ENCODE results near the gene MEF2D.

The MEF2D gene

DNA sequence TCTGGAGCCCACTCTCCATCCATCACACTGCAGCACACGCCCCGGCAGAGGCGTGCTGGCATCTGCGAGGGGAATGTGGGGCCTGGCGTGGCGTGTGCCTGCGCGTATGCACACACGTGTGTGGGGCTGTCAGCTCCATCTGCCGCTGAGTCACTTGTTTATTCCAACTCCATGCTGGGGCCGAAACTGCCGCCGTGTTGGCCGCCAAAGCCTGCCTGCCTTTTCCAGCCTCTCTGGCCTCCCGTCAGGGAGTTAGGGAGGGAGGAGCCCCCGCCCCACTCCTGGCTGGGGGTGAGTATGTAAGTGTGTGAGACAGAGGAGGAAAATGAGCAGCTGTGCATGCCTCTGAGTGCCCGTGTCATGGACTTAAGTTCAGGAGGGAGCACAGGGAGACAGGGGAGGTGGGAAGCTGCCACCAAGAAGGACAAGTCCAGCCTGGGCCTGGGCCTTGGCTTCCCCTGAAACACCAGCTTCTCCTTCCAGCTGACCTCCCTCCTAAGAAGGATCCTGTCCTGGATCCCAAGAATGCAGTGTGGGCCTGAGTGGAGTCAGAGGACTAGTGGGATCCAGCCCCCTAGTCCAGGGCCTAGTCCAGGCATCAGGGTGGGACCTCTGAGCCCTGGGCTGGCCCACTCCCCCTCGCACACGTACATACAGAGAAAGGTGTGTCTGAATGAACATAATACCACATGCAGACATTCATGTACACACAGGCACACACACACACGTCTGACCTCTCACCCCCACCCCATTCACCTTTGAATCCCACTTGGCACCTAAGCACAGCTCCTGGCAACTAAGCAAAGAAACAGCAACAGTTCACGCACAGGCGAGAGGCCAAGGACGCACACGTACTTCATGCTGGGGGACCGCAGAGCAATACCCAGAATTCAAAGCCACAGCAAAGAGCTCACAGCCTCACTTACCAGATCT, 24.7 kb downstream of the MEF2D start:
- DNase-seq (ENCODE audit: extremely low spot score, insufficient read length, low read depth) (no peak), FAIRE-seq (no peak)

DNA sequence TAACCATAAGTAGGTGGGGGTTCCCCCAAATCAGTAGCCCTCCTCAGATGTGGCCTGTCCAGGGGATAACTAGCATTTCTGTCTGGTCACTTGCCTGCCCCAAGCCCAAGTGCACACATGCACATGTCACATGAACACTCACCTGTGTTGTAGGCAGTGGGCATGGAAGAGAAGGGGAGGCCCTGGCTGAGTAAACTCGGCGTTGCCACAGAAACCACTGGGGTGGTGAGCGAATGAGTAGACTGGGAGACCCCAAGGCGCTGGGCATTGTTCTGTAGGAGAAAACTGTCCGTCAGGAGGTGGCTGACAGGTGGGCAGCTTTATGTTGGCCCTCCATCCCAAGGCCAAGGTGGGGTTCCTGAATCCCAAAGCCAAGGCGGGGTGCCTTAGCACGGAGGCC, 25.6 kb downstream of the MEF2D start:
- FAIRE-seq, result no peak
- DNase-seq (ENCODE audit: extremely low spot score, insufficient read length, low read depth), result no peak

DNA sequence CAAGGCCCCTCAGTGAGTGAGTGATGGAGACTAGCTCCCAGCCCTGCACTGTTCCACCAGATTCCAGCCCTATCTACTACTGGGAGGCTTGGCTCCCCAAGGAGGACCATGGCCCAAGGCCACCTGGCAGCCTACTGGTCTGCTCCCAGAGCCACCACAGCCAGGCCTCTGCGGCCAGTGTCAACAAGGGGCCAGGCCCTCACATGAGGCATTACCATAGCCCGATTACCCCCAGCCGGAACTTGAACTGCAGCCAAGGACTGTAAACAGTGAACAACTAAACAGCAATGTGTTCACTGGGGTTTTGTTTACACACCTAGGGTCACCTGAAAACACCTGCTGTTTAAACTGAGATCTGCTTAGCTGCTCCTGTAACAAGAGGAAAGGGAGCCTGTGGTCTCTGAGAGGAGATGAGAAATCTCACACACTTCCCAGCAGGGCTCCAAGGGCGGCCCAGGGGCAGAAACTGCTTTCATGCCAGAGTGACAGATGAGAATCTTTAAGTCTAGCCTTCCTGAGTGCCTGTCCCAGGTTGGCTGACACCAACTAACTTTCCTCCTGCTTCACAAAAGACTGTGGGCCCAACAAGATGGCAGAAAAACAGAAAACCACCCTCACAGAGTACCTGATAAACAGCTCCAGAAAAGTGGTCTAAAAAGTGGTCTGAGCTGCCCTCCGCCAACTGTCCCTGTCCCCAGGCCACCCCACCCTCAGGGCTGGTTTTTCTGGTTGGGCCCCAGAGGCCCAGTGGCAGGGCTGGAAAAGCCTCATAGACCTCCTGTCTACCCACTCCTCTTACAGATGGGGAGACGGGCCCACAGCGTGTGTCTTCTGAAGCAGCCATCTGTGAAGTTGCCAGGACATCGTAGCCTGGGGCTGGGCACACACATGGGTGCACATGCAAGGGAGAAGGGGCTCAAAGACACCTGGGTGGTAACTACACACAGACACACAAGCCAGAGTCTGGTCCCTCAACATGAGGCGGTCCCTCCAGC, 28.8 kb downstream of the MEF2D start:
- FAIRE-seq, result no peak

DNA sequence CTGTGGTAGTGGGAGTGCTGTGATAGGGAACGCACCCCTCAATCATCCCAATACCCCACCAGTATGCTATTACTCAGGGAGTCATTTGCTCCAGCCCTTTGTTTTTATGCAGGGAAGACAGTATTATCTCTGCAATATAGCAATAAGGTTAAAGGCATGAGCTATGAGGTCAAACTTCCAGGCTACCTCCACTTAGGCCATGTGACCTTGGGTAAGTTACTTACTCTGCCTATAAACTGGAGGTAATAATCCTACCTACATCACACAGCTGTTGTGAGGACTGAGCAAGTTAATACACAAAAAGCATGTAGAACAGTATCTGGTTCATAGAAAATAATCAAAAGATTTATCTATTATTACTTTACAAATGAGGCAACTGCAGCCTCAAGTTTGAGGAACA, 30.1 kb downstream of the MEF2D start:
- FAIRE-seq (no peak), DNase-seq (ENCODE audit: extremely low spot score, insufficient read length, low read depth) (no peak)

More for the DNA sequence above, 28.8 kb downstream of the MEF2D start:
- no peak for DNase-seq (ENCODE audit: extremely low spot score, insufficient read length, low read depth)

DNA sequence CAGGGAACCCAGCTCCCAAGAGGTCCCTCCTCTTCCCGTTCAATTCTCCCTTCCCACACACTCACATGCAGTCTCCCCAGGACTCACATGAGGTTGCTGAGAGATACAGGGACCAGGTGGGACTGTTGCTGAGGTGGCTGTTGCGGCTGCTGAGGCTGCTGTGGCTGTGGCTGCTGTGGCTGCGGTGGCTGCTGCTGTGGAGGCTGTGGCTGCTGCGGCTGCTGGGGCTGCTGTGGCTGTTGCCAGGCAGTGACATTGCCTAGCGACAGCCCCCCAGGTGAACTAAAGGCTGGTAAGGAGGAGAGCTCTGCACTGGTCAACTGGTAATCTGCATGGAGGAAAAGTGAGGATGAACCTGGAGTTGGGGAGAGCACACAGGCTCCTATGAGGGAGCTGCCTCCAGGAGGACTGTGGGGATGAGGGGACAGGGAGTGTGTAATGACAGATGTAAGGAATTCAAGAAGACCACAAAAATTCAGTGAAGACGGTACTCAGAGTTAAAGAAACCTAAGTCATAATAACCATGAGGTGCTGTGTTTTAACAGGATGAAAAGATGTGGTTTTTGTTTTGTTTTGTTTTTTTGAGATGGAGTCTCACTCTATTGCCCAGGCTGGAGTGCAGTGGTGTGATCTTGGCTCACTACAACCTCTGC, 31.8 kb downstream of the MEF2D start:
- FAIRE-seq (no peak), DNase-seq (ENCODE audit: extremely low spot score, insufficient read length, low read depth) (no peak)

DNA sequence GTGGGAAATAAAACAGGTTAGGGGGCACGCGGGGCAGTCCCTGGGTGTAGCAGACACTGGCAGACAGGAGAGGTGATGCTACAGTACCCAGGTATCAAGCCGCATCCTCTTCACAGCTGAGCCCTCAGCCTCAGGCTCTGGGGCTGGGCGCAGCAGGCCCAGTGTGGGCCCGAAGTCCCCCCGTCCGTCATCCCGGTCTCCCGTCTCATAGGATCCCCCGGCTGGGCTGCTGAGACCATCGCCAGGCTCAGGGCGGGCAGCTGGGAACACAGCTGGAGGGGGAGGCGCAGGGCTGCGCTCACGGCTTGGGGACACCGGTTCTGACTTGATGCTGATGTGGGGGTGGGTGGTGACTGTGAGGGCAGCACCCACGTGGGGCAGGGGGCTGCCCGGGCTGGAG, 32.7 kb downstream of the MEF2D start:
- DNase-seq (ENCODE audit: extremely low spot score, insufficient read length, low read depth) (no peak), FAIRE-seq (no peak)

DNA sequence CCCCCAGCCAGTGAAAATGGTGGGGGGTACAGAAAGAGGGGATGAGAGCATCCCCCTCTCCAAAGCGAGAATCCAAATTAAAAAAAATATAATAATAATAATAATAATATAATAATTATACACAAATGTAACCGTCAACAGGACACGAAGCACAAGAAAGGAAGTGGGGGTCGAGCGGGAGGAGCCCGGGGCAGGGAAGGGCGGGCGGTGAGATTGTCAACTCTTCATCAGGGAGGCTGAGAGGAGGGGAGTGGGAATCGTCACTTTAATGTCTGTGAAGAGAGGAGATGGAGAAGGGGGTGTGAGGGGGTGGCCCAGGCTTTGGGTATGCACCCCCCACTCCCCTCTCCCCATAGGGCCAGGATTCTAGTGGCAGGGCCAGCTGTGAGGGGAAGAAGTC, 33.2 kb downstream of the MEF2D start:
- FAIRE-seq (no peak), DNase-seq (ENCODE audit: extremely low spot score, insufficient read length, low read depth) (no peak)

DNA sequence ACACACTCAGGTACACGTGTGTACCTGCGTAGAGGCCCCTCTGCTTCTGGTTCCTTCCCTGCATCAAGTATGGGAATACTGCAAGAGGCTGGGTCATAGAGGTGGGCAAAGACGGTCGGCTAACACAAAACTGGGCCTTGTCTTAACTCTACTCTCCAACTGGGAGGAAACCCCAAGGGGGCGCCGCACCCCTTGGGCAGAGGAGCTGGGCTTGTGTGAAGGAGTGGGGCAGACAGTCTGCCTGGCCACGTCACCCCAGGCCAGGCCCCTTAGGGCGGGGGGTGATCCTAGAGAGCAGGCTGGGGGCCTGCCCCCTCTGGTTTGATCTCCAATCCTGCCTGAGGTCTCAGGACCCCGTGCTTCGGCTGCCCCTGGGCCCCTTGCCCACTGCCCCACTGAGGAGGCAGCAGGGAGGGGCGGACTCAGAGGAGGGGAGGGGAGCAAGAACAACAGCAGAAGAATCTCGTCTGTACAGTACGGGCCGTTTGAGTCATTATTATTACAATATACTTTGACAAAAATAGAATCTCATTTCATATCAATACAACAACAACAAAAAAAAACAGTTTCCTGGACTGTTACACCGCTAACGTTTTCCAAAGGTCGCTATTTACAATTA, 34.7 kb downstream of the MEF2D start:
- DNase-seq (ENCODE audit: extremely low spot score, insufficient read length, low read depth) (no peak), FAIRE-seq (no peak)

DNA sequence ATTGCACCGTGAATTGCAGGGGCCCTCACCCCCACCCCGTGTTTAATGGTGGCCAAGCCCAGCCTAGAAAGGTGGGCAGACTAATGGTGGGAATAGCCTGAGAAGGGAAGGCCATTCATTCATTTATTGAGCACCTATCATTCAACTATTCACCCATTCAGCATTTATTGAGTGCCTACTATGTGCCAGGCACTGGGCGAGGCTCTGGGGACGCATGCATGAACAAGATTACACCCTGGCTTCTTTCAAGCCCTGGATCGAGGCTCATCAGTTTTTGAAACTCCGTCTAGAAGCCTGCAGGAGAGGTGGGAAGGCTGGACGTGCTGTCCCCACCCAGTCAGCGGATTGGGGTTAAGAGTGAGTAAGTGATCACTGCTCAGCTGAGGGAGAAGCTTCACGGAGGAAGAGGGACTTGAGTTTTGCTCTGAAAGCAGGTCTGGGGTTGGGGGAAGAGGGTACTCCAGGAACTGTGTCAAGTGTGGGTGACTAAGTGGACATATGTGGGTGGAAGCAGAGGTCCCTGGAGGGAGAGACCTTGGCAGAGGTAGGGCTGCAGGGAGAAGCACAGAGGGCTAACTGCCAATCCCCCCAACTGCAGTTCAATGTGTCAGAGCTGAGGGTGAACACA, 35.6 kb downstream of the MEF2D start:
- DNase-seq (ENCODE audit: extremely low spot score, insufficient read length, low read depth), result no peak

DNA sequence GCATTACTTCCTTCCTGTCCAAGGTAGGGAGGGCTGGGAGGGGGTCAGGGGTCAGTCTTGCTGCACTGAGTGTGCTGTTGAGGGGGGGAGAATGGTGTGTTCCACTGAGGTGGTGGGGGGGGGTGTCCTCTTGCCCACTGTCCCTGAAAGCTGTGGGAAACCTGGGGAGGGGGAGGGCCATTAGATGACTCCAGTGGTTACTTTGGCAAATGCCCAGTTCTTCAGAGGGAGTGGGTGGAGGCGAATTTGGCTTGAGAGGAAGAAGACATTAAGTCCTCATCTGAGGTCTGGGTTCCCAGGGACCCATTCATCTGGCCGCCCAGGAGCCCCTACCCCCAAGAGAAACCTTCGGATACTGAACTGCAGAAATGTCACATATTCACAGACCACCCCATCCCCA, 36.2 kb downstream of the MEF2D start:
- no peak for DNase-seq (ENCODE audit: extremely low spot score, insufficient read length, low read depth)
- no peak for FAIRE-seq

More for the DNA sequence above, 35.6 kb downstream of the MEF2D start:
- FAIRE-seq, result no peak

DNA sequence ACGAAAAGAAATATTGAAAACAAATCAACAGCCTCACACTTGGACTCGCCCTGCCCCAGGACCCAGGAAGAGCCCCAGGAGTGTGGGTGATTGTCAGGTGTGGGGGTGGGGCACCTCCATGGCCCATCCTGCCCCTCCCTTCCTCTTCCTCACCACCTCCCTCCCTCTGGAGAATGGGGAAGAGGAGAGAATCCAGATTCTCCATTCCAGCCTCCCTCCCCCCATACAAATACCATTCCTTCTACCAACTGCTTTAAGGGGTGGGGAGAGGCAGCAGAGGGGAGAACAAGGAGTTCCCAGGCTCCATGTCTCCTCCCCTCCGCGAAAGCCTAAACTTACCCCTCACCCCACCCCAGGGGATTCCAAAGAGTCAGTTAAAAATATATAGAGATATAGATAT, 36.7 kb downstream of the MEF2D start:
- no peak for FAIRE-seq

DNA sequence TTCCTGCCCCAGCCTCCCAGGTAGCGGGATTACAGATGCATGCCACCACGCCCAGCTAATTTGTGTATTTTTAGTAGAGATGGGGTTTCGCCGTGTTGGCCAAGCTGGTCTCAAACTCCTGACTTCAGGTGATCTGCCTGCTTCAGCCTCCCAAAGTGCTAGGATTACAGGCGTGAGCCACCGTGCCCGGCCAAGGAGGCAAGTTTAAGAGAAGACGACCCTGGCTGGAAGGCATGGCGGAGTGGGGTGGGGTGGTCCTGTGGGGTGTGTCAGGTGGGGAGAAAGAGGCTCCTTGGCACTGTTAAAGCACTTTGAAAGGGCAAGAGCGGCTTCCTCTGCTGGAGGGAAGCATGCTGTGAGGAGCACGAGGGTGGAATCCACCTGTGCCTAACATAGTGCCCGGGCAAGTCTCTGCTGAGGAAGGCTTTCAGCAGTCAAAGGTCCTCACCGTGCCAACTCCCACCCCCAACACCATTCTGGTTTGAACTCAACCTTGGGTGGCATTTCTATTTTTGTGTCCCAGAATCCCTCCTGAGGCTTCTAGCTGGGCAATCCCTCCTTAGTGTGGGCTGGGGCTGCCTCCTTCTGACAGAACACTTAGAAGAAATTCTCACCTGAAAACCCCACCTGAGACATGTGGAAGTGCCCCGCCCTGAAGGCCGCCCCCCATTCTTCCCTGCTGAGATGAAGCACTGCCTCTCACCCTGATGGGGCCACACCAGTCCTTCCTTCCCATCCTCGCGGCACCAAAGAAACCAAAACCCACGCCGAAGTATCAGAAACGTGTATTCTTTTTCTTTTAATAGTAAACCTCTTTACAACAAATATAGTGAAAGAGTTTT, 37.4 kb downstream of the MEF2D start:
- no peak for FAIRE-seq

More for the DNA sequence above, 36.7 kb downstream of the MEF2D start:
- DNase-seq (ENCODE audit: extremely low spot score, insufficient read length, low read depth), result no peak

DNA sequence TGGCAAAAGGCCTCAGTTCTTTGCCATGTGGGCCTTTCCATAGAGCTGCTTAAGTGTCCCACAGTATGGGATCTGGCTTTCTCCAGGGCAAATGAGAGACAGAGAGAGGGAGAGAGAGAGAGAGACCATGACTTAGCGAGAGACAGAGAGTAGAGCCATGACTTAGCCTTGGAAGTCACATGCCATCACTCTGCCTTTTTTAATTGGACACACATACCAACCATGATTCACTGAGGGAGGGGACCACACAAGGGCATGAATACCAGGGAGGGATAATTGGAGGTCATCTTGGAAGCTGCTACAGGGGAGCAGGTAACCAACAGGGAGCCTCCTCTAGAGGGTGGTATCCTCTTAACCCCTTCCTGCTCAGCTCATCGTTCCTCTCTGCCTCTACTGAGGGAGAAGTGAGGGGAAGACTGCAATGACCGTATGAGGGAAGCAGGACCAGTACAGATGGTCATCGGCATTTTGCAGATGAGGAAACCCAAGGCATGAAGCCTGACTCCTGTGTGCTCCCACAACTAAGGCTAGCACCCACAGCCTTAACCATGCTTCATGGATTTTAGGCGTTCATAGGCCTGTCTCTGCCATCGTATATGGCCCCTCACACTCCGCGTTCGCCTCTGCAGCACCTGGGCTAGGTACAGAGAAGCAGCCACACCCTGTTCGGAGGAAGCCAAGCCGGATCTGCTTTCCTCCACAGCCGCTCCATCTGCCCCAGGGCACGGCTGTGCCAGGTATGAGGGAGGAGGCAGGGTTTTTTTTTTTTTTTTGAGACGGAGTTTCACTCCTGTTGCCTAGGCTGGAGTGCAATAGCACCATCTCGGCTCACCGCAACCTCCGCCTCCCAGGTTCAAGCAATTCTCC, 38.6 kb downstream of the MEF2D start:
- DNase-seq (ENCODE audit: extremely low spot score, insufficient read length, low read depth) (no peak), FAIRE-seq (no peak)

More for the DNA sequence above, 37.4 kb downstream of the MEF2D start:
- no peak for DNase-seq (ENCODE audit: extremely low spot score, insufficient read length, low read depth)

DNA sequence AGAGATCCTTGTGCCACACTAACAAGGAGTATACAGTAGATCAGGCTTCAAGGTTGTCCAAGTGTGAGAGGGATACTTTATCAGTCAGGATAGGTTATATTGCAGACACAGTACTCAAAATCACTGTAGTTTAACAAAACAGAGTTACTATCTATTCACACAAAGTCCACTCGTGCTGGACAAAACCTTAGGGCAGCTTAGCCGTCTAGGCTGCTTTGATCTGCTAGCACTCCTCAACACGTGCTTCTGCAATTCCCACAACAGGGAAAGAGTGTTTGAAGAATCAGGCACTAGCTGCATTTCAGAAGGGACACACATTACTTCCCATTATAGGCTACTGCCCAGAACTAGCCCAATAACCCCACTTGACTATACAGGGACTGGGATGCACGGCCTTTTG, 39.5 kb downstream of the MEF2D start:
- DNase-seq (ENCODE audit: extremely low spot score, insufficient read length, low read depth), result no peak
- no peak for FAIRE-seq

DNA sequence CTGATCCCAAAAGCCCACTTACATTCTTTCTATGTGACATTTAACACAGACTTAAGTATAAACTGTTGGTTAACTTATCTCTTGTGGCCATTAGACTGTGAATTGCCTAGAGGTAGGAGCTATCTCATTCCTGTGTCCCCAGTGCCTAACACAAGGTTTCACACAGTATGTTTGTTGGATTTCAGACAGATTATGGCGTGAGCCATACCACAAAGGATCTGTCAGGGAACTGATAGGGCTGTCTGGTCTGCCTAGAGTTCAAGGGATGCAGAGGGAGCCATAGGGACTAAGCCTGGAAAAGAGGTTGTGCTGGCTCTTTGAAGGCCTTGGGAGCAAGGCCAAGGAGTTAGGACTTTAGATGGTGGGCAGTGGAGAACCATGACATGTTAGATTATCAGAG, 40.0 kb downstream of the MEF2D start:
- DNase-seq (ENCODE audit: extremely low spot score, insufficient read length, low read depth) (no peak), FAIRE-seq (no peak)

DNA sequence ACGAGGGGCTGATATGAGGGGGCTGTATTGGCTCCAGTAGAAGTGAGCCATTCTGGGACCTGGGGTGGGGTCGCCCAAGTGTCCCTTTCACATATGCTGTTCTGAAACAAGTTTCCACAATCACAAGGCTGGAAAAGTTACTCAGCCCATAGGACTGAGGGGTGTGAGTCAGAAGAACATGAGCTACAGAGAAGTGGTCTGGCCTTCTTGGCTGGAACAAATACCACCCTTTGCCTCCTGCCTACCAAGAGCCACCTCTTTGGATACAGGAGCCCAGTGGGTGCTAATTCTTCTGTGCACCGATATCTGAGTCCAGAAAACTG, 42.4 kb downstream of the MEF2D start:
- no peak for FAIRE-seq
- DNase-seq (ENCODE audit: extremely low spot score, insufficient read length, low read depth), result no peak

DNA sequence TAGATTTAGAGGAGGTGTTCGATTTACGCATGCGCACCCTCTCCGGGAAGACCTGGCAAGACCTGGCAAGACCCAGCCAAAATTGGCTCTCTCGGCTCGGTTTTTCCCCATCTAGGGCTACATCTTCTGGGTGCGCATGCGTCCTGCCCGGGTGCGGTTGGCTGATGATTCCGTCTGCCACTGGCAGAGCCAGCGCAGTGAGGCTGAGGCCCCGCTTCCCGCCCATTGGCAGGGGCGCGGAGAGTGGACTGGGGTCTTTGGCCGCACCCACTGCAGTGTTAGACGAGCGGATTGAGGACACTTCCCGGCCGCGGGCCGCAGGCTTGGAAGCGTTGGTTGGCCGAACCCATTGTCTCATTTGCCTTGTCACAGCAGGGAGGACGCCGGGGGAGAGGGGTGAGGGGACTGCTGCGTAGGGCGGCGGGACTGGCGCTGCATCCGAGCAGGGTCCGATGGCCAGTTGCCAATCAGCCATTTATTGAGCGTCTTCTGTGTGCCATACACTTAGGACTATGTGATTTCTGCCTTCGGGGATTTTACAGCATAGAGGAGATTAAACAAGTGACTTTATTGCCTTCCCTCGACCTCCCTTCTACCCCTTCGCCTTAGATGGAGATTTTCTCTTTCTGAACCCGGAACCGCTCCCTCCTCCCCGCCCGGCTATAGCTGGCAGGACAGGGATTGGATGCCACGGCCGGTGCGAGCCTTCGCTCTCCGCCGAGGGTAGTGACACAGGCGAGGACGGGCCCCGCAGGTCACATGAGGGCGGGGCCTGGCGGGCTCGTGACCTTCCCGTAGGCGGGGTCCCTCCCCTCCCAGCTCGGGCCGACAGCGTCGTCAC, 43.7 kb downstream of the MEF2D start:
- peak; percentile 96 for DNase-seq (ENCODE audit: extremely low spot score, insufficient read length, low read depth)
- FAIRE-seq, result peak; percentile 96
